ENCODE data around the gene ANKRD42. TPM values are rescaled to one million over a fixed set of nuclear protein-coding genes. Genes with fewer than 3 reads are reported as not detected.

Gene ANKRD42
- total RNA-seq, 2 donors from 2014 or later = 8.3 to 9.6 TPM

DNA sequence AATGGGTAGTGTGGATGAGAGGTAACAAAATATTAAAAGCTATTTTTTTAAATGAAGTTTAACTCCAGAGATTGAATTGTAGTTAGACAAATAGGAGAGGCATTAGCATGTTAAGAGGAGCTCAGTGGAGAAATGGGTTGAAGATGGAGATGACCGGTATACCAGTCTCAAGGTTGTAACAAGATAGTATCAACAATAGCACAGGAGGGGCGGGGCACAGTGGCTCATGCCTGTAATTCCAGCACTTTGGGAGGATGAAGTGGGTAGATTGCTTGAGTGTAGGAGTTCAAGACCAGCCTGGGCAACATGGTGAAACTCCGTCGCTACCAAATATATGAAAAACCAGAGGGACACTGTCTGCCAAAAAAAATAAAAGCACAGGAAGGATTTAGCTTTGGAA is 6.0 kb upstream of the ANKRD42 start:
- WGBS, 2 donors = 95 to 98% methylated on average over 4 of the region's 4 CpGs
- H3K27me3 ChIP-seq = no peaks in the 10 kb centered on the region
- no peak overlapping the region for H3K4me3 ChIP-seq
- no peaks in the 10 kb centered on the region for H3K9me3 ChIP-seq
- intact Hi-C loops (cut with DNase I) = no loop called here
- no peak for DNase-seq
- ATAC-seq = no peak
- TF ChIP-seq, protein P1, sequence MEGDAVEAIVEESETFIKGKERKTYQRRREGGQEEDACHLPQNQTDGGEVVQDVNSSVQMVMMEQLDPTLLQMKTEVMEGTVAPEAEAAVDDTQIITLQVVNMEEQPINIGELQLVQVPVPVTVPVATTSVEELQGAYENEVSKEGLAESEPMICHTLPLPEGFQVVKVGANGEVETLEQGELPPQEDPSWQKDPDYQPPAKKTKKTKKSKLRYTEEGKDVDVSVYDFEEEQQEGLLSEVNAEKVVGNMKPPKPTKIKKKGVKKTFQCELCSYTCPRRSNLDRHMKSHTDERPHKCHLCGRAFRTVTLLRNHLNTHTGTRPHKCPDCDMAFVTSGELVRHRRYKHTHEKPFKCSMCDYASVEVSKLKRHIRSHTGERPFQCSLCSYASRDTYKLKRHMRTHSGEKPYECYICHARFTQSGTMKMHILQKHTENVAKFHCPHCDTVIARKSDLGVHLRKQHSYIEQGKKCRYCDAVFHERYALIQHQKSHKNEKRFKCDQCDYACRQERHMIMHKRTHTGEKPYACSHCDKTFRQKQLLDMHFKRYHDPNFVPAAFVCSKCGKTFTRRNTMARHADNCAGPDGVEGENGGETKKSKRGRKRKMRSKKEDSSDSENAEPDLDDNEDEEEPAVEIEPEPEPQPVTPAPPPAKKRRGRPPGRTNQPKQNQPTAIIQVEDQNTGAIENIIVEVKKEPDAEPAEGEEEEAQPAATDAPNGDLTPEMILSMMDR (IDR thresholded peaks at IDR 0.05) = no peak
- TF ChIP-seq POLR2A (IDR thresholded peaks at IDR 0.05) = no peak
- peaks cover 0 to 19% of the 10 kb centered on the region in 2 donors for H3K36me3 ChIP-seq (replicated peaks in 1 of 2; ENCODE audit: insufficient read depth in 1 of 2, low read depth in 2 of 2)
- H3K4me1 ChIP-seq = peaks cover 10% of the 10 kb centered on the region
- H3K27ac ChIP-seq = no peak overlapping the region

DNA sequence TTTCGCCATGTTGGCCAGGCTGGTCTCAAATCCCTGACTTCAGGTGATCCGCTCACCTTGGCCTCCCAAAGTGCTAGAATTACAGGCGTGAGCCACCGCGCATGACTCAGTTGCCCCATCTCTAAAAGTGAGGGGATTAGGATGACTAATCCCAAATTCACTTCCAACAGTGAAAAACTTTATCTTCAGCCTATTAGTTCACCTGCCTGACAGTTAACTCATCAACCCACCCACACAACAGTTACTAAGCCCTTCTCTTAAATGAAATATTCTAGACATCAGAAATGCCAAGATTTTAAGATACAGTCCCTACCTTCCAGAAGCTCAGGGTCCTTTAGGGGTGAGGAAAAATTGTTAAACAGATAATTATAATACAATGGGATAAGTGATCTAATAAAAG is 2.0 kb upstream of the ANKRD42 start:
- no peak for TF ChIP-seq POLR2A (IDR thresholded peaks at IDR 0.05)
- TF ChIP-seq, protein P1 (IDR thresholded peaks at IDR 0.05) = no peak
- WGBS, 2 donors = 95 to 97% methylated on average over 5 of the region's 5 CpGs
- no peaks in the 10 kb centered on the region for H3K27me3 ChIP-seq
- peaks cover 32% of the 10 kb centered on the region for H3K4me1 ChIP-seq
- DNase-seq (no peak), ATAC-seq (no peak)
- peaks cover 0 to 5% of the 10 kb centered on the region in 2 donors for H3K36me3 ChIP-seq (replicated peaks in 1 of 2; ENCODE audit: insufficient read depth in 1 of 2, low read depth in 2 of 2)
- no peak overlapping the region for H3K27ac ChIP-seq
- H3K4me3 ChIP-seq = no peak overlapping the region
- no peaks in the 10 kb centered on the region for H3K9me3 ChIP-seq
- intact Hi-C loops (cut with DNase I) = no loop called here

DNA sequence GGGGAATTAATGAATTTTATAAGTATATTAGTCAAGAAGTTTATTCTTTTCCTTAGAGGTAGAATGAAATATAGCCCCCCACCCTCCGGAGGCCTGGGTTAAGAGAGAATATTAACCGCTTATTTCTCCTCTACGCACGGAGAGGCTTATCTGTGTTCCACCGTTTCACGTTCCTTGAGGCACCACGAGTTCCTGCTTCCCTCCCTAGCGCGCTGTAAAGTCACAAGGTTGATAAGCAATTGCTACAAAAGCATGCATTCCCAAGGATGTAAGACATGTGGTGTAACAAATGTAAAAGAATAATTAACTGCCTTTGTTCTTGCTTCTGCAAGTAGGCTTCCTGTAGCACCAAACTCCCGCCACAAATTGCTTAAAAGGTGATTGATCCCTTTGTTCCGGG is 1.5 kb upstream of the ANKRD42 start:
- no peak for DNase-seq
- intact Hi-C loops (cut with DNase I) = no loop called here
- H3K9me3 ChIP-seq = no peaks in the 10 kb centered on the region
- peaks cover 0 to 5% of the 10 kb centered on the region in 2 donors for H3K36me3 ChIP-seq (replicated peaks in 1 of 2; ENCODE audit: insufficient read depth in 1 of 2, low read depth in 2 of 2)
- peaks cover 37% of the 10 kb centered on the region for H3K4me1 ChIP-seq
- 42 to 66% methylated on average over 11 of the region's 11 CpGs for WGBS, 2 donors
- no peak overlapping the region for H3K4me3 ChIP-seq
- no peak for ATAC-seq
- no peak for TF ChIP-seq POLR2A (IDR thresholded peaks at IDR 0.05)
- TF ChIP-seq, protein P1 (IDR thresholded peaks at IDR 0.05) = no peak
- no peaks in the 10 kb centered on the region for H3K27me3 ChIP-seq
- peak overlapping the region in 1 of 4 donors; percentile 95 for H3K27ac ChIP-seq

DNA sequence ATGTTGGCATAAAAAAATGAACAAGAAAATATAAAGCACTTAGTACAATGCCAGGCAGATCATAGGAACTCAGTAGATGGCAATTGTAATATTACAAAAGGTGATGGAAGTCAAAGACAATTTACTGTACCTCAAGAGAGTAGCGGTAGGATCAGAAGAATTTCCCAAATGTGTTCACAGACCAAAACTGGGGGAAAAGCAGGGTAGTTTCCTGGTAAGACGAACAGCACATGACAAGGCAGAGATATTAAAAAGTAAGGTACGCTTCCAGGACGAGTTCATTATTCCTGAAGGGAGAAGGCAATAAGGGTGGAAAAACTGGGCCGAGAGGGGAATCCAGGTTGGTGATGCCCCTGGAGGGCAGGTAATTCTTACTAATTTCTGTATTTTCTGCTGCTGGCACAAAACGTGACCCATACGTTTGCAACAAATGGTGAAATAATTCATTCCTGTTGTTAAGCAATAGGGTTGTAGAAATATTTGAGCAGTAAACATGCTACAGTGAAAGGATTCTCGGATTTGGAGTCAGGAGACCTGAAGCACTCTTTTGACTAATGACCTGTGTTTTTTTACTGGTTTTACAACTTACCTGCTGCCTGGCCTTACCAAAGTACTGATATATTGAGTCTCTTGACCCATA is 786 bp upstream of the ANKRD42 start:
- no peak for TF ChIP-seq POLR2A (IDR thresholded peaks at IDR 0.05)
- TF ChIP-seq, protein P1 (IDR thresholded peaks at IDR 0.05) = no peak
- Histone ChIP-seq H3K27me3 (no peaks in the 10 kb centered on the region), H3K36me3 (replicated peaks in 1 of 2; ENCODE audit: insufficient read depth in 1 of 2, low read depth in 2 of 2) (peaks cover 0 to 5% of the 10 kb centered on the region in 2 donors), H3K4me1 (peaks cover 42% of the 10 kb centered on the region), H3K4me3 (peak overlapping the region; percentile 46 to 83), H3K27ac (peak overlapping the region; percentile 81 to 95 (median 88)), H3K9me3 (no peaks in the 10 kb centered on the region)
- no peak for DNase-seq
- ATAC-seq = no peak
- WGBS, 2 donors = 7% methylated on average over 8 of the region's 8 CpGs
- intact Hi-C loops (cut with DNase I) = no loop called here
